SK-N-MC (cell line): ENCODE results near the gene DGKD.

Source experiments
- EZH2 ChIP-seq: fragments of 200-600 bp; sonication (generic); IDR thresholded peaks from one replicate; pipeline ENCODE4 v1.6.1; 2017; ENCODE audit warnings: antibody characterized with exemption
- POLR2AphosphoS5 ChIP-seq: IDR thresholded peaks from 2 replicates; pipeline ENCODE4 v1.6.1; 2012; ENCODE audit warnings: mild to moderate bottlenecking, low read depth, low read length, borderline replicate concordance

GRCh38 chr2:233331536-233331935 lies 22.8 kb upstream of the DGKD start:
- TF ChIP-seq POLR2AphosphoS5 (no peak), EZH2 (no peak)
